IMR-90 (cell line): ENCODE measurements around the gene RPS4Y2. TPM values are rescaled to one million over a fixed set of nuclear protein-coding genes. Genes with fewer than 3 reads are reported as not detected.

Source experiments
- ATAC-seq: fragments of 200-7000 bp; cut with Tn5 transposase; 2 replicates; pipeline ENCODE4 v1.9.1; 2020; ENCODE audit warnings: low read depth, mild to moderate bottlenecking, moderate library complexity
- BruUV-seq: library from RNA; stranded (reverse); fragments of 400-500 nt; replicated peaks from 2 replicates; lab custom pipeline; 2021; lab: Mats Ljungman, UMichigan
- CTCF ChIA-PET: fragments of 300-600 bp; formaldehyde crosslinking; extraction: SDS; loops from one replicate; lab custom pipeline; 2021; ENCODE audit warnings: antibody characterized with exemption; lab: Yijun Ruan, JAX
- POLR2A ChIA-PET: fragments of 300-600 bp; sonication (Branson Sonifier 250); formaldehyde crosslinking; loops from one replicate; lab custom pipeline; 2022; ENCODE audit warnings: antibody characterized with exemption; ENCODE audit not compliant: unreplicated experiment; lab: Charles Lee
- DNase-seq: peaks from one replicate; pipeline ENCODE4 v3.0.0; 2013
- H2AFZ ChIP-seq: replicated peaks from 2 replicates; pipeline ENCODE3; 2013; ENCODE audit warnings: low read length, mild to moderate bottlenecking; ENCODE audit not compliant: poor library complexity
- H2AK5ac ChIP-seq: 2 replicates; pipeline ENCODE4 v1.6.1; 2013; ENCODE audit warnings: low read depth, low read length, inconsistent platforms
- H2AK9ac ChIP-seq: replicated peaks from 2 replicates; pipeline ENCODE3; 2013; ENCODE audit warnings: mild to moderate bottlenecking, low read depth, low read length, moderate library complexity; ENCODE audit not compliant: poor library complexity
- H2BK120ac ChIP-seq: 2 replicates; pipeline ENCODE4 v1.6.1; 2013; ENCODE audit warnings: low read depth, low read length, inconsistent platforms
- H2BK15ac ChIP-seq: 3 replicates; pipeline ENCODE4 v1.6.1; 2013; ENCODE audit warnings: low read depth, low read length, inconsistent platforms
- H2BK20ac ChIP-seq: 2 replicates; pipeline ENCODE4 v1.6.1; 2013; ENCODE audit warnings: low read depth, mild to moderate bottlenecking, inconsistent platforms, low read length, moderate library complexity
- H2BK5ac ChIP-seq: 2 replicates; pipeline ENCODE4 v1.6.1; 2013; ENCODE audit warnings: mild to moderate bottlenecking, low read depth, low read length, inconsistent platforms; ENCODE audit not compliant: poor library complexity, severe bottlenecking
- H3K14ac ChIP-seq: replicated peaks from 2 replicates; pipeline ENCODE4 v1.6.1; 2013; ENCODE audit warnings: low read depth, low read length, inconsistent platforms
- H3K18ac ChIP-seq: 2 replicates; pipeline ENCODE4 v1.6.1; 2013; ENCODE audit warnings: low read depth, low read length, control low read depth
- H3K23ac ChIP-seq: 2 replicates; pipeline ENCODE4 v1.6.1; 2013; ENCODE audit warnings: low read depth, low read length, inconsistent platforms
- H3K27ac ChIP-seq: 2 replicates; pipeline ENCODE4 v1.5.1; 2013; ENCODE audit warnings: mild to moderate bottlenecking, control low read depth, low read length; ENCODE audit not compliant: insufficient read depth
- H3K27me3 ChIP-seq: 2 replicates; pipeline ENCODE4 v1.6.1; 2013; ENCODE audit warnings: low read length; ENCODE audit not compliant: control insufficient read depth, insufficient read depth
- H3K36me3 ChIP-seq: 2 replicates; pipeline ENCODE4 v1.6.1; 2013; ENCODE audit warnings: low read length, mixed read lengths; ENCODE audit not compliant: control insufficient read depth, insufficient read depth
- H3K4ac ChIP-seq: 2 replicates; pipeline ENCODE4 v1.6.1; 2013; ENCODE audit warnings: low read depth, low read length, inconsistent platforms
- H3K4me1 ChIP-seq: 2 replicates; pipeline ENCODE4 v1.6.1; 2013; ENCODE audit warnings: low read length, mixed read lengths; ENCODE audit not compliant: control insufficient read depth, insufficient read depth
- H3K4me2 ChIP-seq: 2 replicates; pipeline ENCODE4 v1.6.1; 2013; ENCODE audit warnings: low read depth, mild to moderate bottlenecking, control low read depth, low read length, moderate library complexity
- H3K4me3 ChIP-seq: 2 replicates; pipeline ENCODE4 v1.5.1; 2013; ENCODE audit warnings: low read depth, mild to moderate bottlenecking, control low read depth, low read length, moderate library complexity; ENCODE audit not compliant: insufficient read depth
- H3K56ac ChIP-seq: 2 replicates; pipeline ENCODE4 v1.6.1; 2013; ENCODE audit warnings: low read length, inconsistent platforms; ENCODE audit not compliant: insufficient read depth; ENCODE audit errors: extremely low read depth
- H3K79me1 ChIP-seq, 2 experiments: 2 replicates each; pipeline ENCODE4 v1.6.1; 2013; ENCODE audit warnings: low read length in 2 of 2, inconsistent platforms in 1 of 2, low read depth in 1 of 2
- H3K9ac ChIP-seq: 2 replicates; pipeline ENCODE4 v1.6.1; 2013; ENCODE audit warnings: low read depth, low read length, control low read depth
- H3K9me1 ChIP-seq: 2 replicates; pipeline ENCODE4 v1.6.1; 2013; ENCODE audit warnings: low read length, inconsistent platforms; ENCODE audit not compliant: insufficient read depth
- H3K9me3 ChIP-seq: 2 replicates; pipeline ENCODE4 v1.6.1; 2013; ENCODE audit warnings: low read length; ENCODE audit not compliant: control insufficient read depth, insufficient read depth
- H4K20me1 ChIP-seq: 2 replicates; pipeline ENCODE4 v1.6.1; 2013; ENCODE audit warnings: low read length, inconsistent platforms; ENCODE audit not compliant: insufficient read depth
- H4K5ac ChIP-seq: 2 replicates; pipeline ENCODE4 v1.6.1; 2013; ENCODE audit warnings: mild to moderate bottlenecking, low read depth, low read length, control low read depth
- H4K8ac ChIP-seq, 2 experiments: 2 replicates each; pipeline ENCODE4 v1.6.1; 2013; ENCODE audit warnings: low read depth in 2 of 2, low read length in 2 of 2, control low read depth in 1 of 2, inconsistent platforms in 1 of 2
- H4K91ac ChIP-seq: 2 replicates; pipeline ENCODE4 v1.6.1; 2013; ENCODE audit warnings: low read depth, low read length, inconsistent platforms; ENCODE audit not compliant: insufficient read depth
- BHLHE40 ChIP-seq: fragments of 150-350 bp; IDR thresholded peaks from 2 replicates; pipeline ENCODE4 v1.6.1; 2016; ENCODE audit warnings: mild to moderate bottlenecking, low read depth, low read length
- CEBPB ChIP-seq: IDR thresholded peaks from 2 replicates; pipeline ENCODE4 v1.6.1; 2012; ENCODE audit warnings: low read depth, low read length, improper control_type of control experiment
- CHD1 ChIP-seq: IDR thresholded peaks from 2 replicates; pipeline ENCODE4 v1.6.1; 2012; ENCODE audit warnings: low read depth, low read length, improper control_type of control experiment
- FOS ChIP-seq: fragments of 150-350 bp; IDR thresholded peaks from 2 replicates; pipeline ENCODE4 v1.6.1; 2016; ENCODE audit warnings: low read depth, low read length
- MAFK ChIP-seq: IDR thresholded peaks from 2 replicates; pipeline ENCODE4 v1.6.1; 2012; ENCODE audit warnings: low read depth, low read length, improper control_type of control experiment
- MXI1 ChIP-seq: IDR thresholded peaks from 2 replicates; pipeline ENCODE4 v1.6.1; 2012; ENCODE audit warnings: low read depth, mild to moderate bottlenecking, low read length, moderate library complexity, borderline replicate concordance
- NFE2L2 ChIP-seq: fragments of 150-350 bp; IDR thresholded peaks from 2 replicates; pipeline ENCODE4 v1.6.1; 2016; ENCODE audit warnings: low read depth, mild to moderate bottlenecking, low read length
- POLR2A ChIP-seq: IDR thresholded peaks from 2 replicates; pipeline ENCODE4 v1.6.1; 2012; ENCODE audit warnings: mild to moderate bottlenecking, low read depth, low read length
- RAD21 ChIP-seq: IDR thresholded peaks from 2 replicates; pipeline ENCODE4 v1.6.1; 2012; ENCODE audit warnings: low read length, improper control_type of control experiment
- RCOR1 ChIP-seq: IDR thresholded peaks from 2 replicates; pipeline ENCODE4 v1.6.1; 2012; ENCODE audit warnings: mild to moderate bottlenecking, low read length, improper control_type of control experiment; ENCODE audit not compliant: insufficient replicate concordance
- RFX5 ChIP-seq: IDR thresholded peaks from 2 replicates; pipeline ENCODE4 v1.8.0; 2012; ENCODE audit warnings: low read depth, mild to moderate bottlenecking, low read length, moderate library complexity
- SMC3 ChIP-seq: fragments of 150-350 bp; IDR thresholded peaks from 2 replicates; pipeline ENCODE4 v1.6.1; 2016; ENCODE audit warnings: low read depth, mild to moderate bottlenecking, antibody characterized with exemption, low read length, moderate library complexity
- WGBS, 2 experiments: methylation state at CpG; one replicate each; pipeline versions ENCODE4 v1.1.5 to v1.1.7; 2013; ENCODE audit warnings: missing lambda C conversion rate in 2 of 2; ENCODE audit not compliant: insufficient read length in 1 of 2; ENCODE audit errors: extremely low coverage in 2 of 2; 5-methylcytosine and 5-hydroxymethylcytosine counted together
- dilution Hi-C: fragments of 300-500 bp; cut with HindIII; formaldehyde crosslinking; loops from one replicate; pipeline ENCODE4 v1.14.3; 2018; ENCODE audit warnings: low sequenced_read_pairs; ENCODE audit not compliant: unreplicated experiment
- in situ Hi-C: fragments of 300-500 bp; cut with MboI; formaldehyde crosslinking; loops from 3 replicates; pipeline ENCODE4 v1.14.3; 2019; ENCODE audit warnings: low sequenced_read_pairs, inconsistent platforms, mixed read lengths
- intact Hi-C: fragments of 100-400 bp; cut with micrococcal nuclease; formaldehyde crosslinking; loops from 2 replicates; pipeline ENCODE4 v1.10.0; 2022
- polyA plus RNA-seq, 3 experiments: library from polyadenylated mRNA; depleted of rRNA; stranded (reverse); fragments of >200 nt; gene quantifications; 2 replicates each; pipeline ENCODE4 v1.2.3, GENCODE V29; 2012; ENCODE audit warnings: low replicate concordance in 1 of 3
- total RNA-seq: library from RNA; depleted of rRNA; stranded (reverse); fragments of >200 nt; gene quantifications from 2 replicates; pipeline ENCODE4 v1.2.3, GENCODE V29; 2012
- TF ChIP-seq, protein P1 (sequence below): fragments of 150-350 bp; IDR thresholded peaks from 2 replicates; pipeline ENCODE4 v1.6.1; 2017; ENCODE audit warnings: mild to moderate bottlenecking, antibody characterized with exemption, low read length, low read depth
- TF ChIP-seq, protein P2 (sequence below): fragments of 150-350 bp; IDR thresholded peaks from 2 replicates; pipeline ENCODE4 v1.6.1; 2016; ENCODE audit warnings: low read depth, mild to moderate bottlenecking, low read length, moderate library complexity, borderline replicate concordance

RPS4Y2 gene
- total and polyA plus RNA-seq, 2 of the 4 experiments (the other 2 are of a cell fraction) = not detected

DNA sequence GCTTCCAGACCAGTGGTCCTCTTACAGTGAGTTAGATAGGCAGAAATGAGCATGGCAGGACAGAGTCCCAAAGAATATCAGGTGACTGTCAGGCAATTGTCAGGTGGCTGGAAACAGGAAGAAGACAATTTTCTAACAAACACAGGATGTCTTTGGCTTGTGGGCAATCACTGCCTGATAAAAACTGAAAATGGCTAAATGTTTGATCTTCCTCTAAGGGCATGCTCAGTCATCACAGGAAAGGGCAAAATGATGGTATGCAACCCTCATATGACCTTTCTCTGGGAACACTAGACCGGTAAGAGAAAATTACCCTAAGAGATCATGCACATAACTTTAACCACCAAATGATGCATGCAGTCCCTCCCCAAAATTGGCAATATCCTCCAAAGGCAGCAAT, 57.6 kb downstream of the RPS4Y2 start:
- H2AFZ ChIP-seq = no peak overlapping the region
- H3K23ac ChIP-seq = no peak overlapping the region
- DNase-seq (no peak), ATAC-seq (no peak)
- ChIA-PET CTCF (no interaction called here), POLR2A (no interaction called here)
- no peak overlapping the region for H3K18ac ChIP-seq
- TF ChIP-seq MXI1 = no peak
- TF ChIP-seq BHLHE40 = no peak
- TF ChIP-seq, protein P1, sequence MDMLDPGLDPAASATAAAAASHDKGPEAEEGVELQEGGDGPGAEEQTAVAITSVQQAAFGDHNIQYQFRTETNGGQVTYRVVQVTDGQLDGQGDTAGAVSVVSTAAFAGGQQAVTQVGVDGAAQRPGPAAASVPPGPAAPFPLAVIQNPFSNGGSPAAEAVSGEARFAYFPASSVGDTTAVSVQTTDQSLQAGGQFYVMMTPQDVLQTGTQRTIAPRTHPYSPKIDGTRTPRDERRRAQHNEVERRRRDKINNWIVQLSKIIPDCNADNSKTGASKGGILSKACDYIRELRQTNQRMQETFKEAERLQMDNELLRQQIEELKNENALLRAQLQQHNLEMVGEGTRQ = no peak
- no peak for TF ChIP-seq SMC3
- TF ChIP-seq MAFK = no peak
- TF ChIP-seq RCOR1 = no peak
- no peak for TF ChIP-seq CHD1
- TF ChIP-seq POLR2A = no peak
- TF ChIP-seq, protein P2, sequence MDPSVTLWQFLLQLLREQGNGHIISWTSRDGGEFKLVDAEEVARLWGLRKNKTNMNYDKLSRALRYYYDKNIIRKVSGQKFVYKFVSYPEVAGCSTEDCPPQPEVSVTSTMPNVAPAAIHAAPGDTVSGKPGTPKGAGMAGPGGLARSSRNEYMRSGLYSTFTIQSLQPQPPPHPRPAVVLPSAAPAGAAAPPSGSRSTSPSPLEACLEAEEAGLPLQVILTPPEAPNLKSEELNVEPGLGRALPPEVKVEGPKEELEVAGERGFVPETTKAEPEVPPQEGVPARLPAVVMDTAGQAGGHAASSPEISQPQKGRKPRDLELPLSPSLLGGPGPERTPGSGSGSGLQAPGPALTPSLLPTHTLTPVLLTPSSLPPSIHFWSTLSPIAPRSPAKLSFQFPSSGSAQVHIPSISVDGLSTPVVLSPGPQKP = no peak
- no peak for TF ChIP-seq RAD21
- no peak for TF ChIP-seq NFE2L2
- no peak for TF ChIP-seq FOS
- no peak for TF ChIP-seq CEBPB
- no peak for TF ChIP-seq RFX5
- no peaks in the 10 kb centered on the region for H3K79me1 ChIP-seq
- H3K9me1 ChIP-seq = no peaks in the 10 kb centered on the region
- H3K4me2 ChIP-seq = no peak overlapping the region
- no peak overlapping the region for H2BK120ac ChIP-seq
- no peak overlapping the region for H3K27ac ChIP-seq
- WGBS, 2 experiments = no CpG with 5 or more reads among the region's 1 CpG
- H3K14ac ChIP-seq = no peak overlapping the region
- H3K9ac ChIP-seq = no peak overlapping the region
- no peak overlapping the region for H2BK5ac ChIP-seq
- no peak overlapping the region for H4K91ac ChIP-seq
- intact Hi-C loops = no loop called here
- no peaks in the 10 kb centered on the region for H3K36me3 ChIP-seq
- H2BK20ac ChIP-seq = no peak overlapping the region
- H3K4me3 ChIP-seq = no peak overlapping the region
- H3K9me3 ChIP-seq = no peaks in the 10 kb centered on the region
- H2AK9ac ChIP-seq = no peak overlapping the region
- no peak overlapping the region for H4K8ac ChIP-seq
- H3K4me1 ChIP-seq = no peaks in the 10 kb centered on the region
- no peak overlapping the region for H4K5ac ChIP-seq
- BruUV-seq = no TSS peak
- H4K20me1 ChIP-seq = no peaks in the 10 kb centered on the region
- dilution Hi-C loops = no loop called here
- no peaks in the 10 kb centered on the region for H3K27me3 ChIP-seq
- H2BK15ac ChIP-seq = no peak overlapping the region
- in situ Hi-C loops = no loop called here
- H3K4ac ChIP-seq = no peak overlapping the region
- H2AK5ac ChIP-seq = no peak overlapping the region
- no peak overlapping the region for H3K56ac ChIP-seq
